Smooth muscle cell (in vitro differentiated cells): Measurements from ENCODE around the gene HELB. TPM values are rescaled to one million over a fixed set of nuclear protein-coding genes. Genes with fewer than 3 reads are reported as not detected.

Experiments used
- DNase-seq: peaks from one replicate; lab custom pipeline; 2025; ENCODE audit not compliant: unreplicated experiment; lab: John Stamatoyannopoulos, UW
- H2AFZ ChIP-seq: fragments of 200-600 bp; sonication (generic); 2 replicates; pipeline ENCODE4 v1.6.0; 2016; ENCODE audit warnings: antibody characterized with exemption, low read depth, mild to moderate bottlenecking
- H3F3A ChIP-seq: fragments of 200-600 bp; sonication (generic); 2 replicates; pipeline ENCODE4 v1.6.0; 2017; ENCODE audit warnings: antibody characterized with exemption, low read depth
- H3K27ac ChIP-seq: fragments of 200-600 bp; sonication (generic); 2 replicates; pipeline ENCODE4 v1.5.1; 2016; ENCODE audit warnings: low read depth, mild to moderate bottlenecking
- H3K27me3 ChIP-seq: fragments of 200-600 bp; sonication (generic); 2 replicates; pipeline ENCODE4 v1.6.1; 2016; ENCODE audit warnings: low read depth, mild to moderate bottlenecking
- H3K36me3 ChIP-seq: fragments of 200-600 bp; sonication (generic); 2 replicates; pipeline ENCODE4 v1.5.1; 2016; ENCODE audit warnings: low read depth
- H3K4me1 ChIP-seq: fragments of 200-600 bp; sonication (generic); 2 replicates; pipeline ENCODE4 v1.5.1; 2016; ENCODE audit warnings: low read depth
- H3K4me2 ChIP-seq: fragments of 200-600 bp; sonication (generic); 2 replicates; pipeline ENCODE4 v1.6.0; 2016; ENCODE audit warnings: mild to moderate bottlenecking
- H3K4me3 ChIP-seq: fragments of 200-600 bp; sonication (generic); 2 replicates; pipeline ENCODE4 v1.5.1; 2016; ENCODE audit warnings: mild to moderate bottlenecking
- H3K79me2 ChIP-seq: fragments of 200-600 bp; sonication (generic); 2 replicates; pipeline ENCODE4 v1.6.0; 2016; ENCODE audit warnings: low read depth, mild to moderate bottlenecking
- H3K9ac ChIP-seq: fragments of 200-600 bp; sonication (generic); 2 replicates; pipeline ENCODE4 v1.6.0; 2016; ENCODE audit warnings: low read depth
- H3K9me3 ChIP-seq: fragments of 200-600 bp; sonication (generic); replicated peaks from 2 replicates; pipeline ENCODE4 v1.5.1; 2016; ENCODE audit warnings: low read depth
- H4K20me1 ChIP-seq: fragments of 200-600 bp; sonication (generic); 2 replicates; pipeline ENCODE4 v1.6.0; 2016; ENCODE audit warnings: low read depth
- WGBS: methylation state at CpG from one replicate; pipeline ENCODE4 v1.1.7; 2016; ENCODE audit warnings: low lambda C conversion rate; 5-methylcytosine and 5-hydroxymethylcytosine counted together
- polyA plus RNA-seq: library from polyadenylated mRNA; unstranded; fragments of >200 nt; fragmentation: Nextera tagmentation; extraction: Ambion mirVana; gene quantifications from 2 replicates; pipeline ENCODE4 v1.2.1, GENCODE V29; 2016
- total RNA-seq: library from RNA; depleted of rRNA; stranded (reverse); fragments of >200 nt; gene quantifications from 2 replicates; pipeline ENCODE4 v1.2.3, GENCODE V29; 2014
- TF ChIP-seq, protein P1 (sequence below): fragments of 200-600 bp; sonication (generic); IDR thresholded peaks from 2 replicates; pipeline ENCODE4 v1.5.1; 2017; ENCODE audit warnings: borderline replicate concordance, mild to moderate bottlenecking, antibody characterized with exemption; ENCODE audit not compliant: insufficient read depth, poor library complexity, severe bottlenecking

HELB gene
- total RNA-seq = 4.8 and 5.7 TPM in 2 replicates
- polyA plus RNA-seq = 1.2 and 1.9 TPM in 2 replicates

DNA sequence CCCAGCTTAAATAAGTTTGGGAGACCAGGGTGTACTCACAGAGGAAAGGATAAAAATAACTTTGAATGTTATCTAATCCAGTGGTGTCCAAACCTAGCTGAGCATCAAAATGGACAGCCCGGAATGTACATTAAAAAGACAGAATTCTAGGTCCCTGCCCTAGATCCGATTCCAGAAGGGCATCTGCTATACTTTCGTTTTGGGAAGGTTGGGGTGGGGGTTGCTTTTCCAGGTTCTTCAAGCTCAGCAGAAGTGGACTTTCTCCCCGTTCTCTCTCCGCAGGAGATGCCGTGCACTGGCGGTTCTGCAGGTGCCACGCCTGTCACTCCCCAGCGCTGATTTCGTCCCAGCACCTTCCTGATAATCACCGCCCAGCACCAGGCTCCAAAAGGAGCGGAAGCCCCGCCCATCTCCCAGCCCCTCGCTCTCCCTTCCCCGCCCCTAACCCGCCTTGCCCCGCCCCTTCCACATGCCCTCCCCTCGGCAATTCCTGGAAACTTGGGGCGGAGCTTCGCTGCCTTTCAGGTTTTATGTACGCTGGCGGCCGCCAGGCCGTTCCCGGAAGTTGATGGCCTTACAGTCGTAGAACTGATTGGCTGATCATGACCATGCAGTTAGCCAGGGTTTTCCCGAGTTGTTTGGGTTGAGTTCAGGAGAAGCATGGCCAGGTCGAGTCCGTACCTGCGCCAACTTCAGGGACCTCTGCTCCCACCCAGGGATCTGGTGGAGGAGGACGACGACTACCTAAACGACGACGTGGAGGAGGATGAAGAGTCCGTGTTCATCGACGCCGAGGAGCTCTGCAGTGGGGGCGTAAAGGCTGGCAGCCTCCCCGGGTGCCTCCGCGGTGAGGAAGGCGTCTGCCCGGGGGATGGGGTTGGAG is at the start of gene HELB:
TSS of gene HELB (plus strand) at position 550 of the 883 bp plus-strand sequence. CDS start at position 661, 111 bp downstream.
- H3K4me3 ChIP-seq = peak within 1 kb of the TSS; percentile 89
- no peaks in the 10 kb centered on the region for H3K9me3 ChIP-seq
- DNase-seq = peak; percentile 89
- peak within 1 kb of the TSS; percentile 61 for H3K27ac ChIP-seq
- H3K9ac ChIP-seq = peak within 1 kb of the TSS; percentile 75
- peaks cover 16% of the 10 kb centered on the region for H3K27me3 ChIP-seq
- H3F3A ChIP-seq = no peaks in the 10 kb centered on the region
- peaks cover 14% of the 10 kb centered on the region for H3K4me1 ChIP-seq
- H2AFZ ChIP-seq = peak within 1 kb of the TSS; percentile 99
- no peaks in the 10 kb centered on the region for H4K20me1 ChIP-seq
- no peaks in the 10 kb centered on the region for H3K79me2 ChIP-seq
- H3K36me3 ChIP-seq = no peaks in the 10 kb centered on the region
- peak within 1 kb of the TSS; percentile 97 for H3K4me2 ChIP-seq
- TF ChIP-seq, protein P1, sequence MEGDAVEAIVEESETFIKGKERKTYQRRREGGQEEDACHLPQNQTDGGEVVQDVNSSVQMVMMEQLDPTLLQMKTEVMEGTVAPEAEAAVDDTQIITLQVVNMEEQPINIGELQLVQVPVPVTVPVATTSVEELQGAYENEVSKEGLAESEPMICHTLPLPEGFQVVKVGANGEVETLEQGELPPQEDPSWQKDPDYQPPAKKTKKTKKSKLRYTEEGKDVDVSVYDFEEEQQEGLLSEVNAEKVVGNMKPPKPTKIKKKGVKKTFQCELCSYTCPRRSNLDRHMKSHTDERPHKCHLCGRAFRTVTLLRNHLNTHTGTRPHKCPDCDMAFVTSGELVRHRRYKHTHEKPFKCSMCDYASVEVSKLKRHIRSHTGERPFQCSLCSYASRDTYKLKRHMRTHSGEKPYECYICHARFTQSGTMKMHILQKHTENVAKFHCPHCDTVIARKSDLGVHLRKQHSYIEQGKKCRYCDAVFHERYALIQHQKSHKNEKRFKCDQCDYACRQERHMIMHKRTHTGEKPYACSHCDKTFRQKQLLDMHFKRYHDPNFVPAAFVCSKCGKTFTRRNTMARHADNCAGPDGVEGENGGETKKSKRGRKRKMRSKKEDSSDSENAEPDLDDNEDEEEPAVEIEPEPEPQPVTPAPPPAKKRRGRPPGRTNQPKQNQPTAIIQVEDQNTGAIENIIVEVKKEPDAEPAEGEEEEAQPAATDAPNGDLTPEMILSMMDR = no peak
- 2% methylated on average over 44 of the region's 45 CpGs for WGBS

DNA sequence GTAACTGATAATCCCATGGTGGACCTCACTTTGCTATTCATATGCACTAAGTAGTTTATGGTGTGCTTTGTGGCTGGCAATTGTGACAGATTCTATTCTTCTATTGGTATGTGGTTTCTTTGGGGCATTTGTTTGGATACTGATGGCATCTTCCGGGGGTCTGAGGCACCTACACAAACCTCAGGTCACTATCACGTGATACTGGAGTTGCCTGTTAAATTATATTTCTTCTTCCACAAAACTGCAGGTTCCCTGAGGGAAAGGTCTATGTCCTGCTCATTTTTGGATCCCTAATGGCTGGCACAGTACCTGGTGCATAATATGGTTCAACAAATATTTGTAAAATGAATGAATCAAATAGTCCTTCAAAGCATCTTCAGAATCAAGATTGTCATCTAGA is 49.5 kb upstream of the HELB start:
- no peaks in the 10 kb centered on the region for H4K20me1 ChIP-seq
- no peak overlapping the region for H3K4me3 ChIP-seq
- DNase-seq = no peak
- H3K4me1 ChIP-seq = no peaks in the 10 kb centered on the region
- H3F3A ChIP-seq = no peaks in the 10 kb centered on the region
- H3K4me2 ChIP-seq = no peak overlapping the region
- H3K9me3 ChIP-seq = no peaks in the 10 kb centered on the region
- TF ChIP-seq, protein P1 = no peak
- no peak overlapping the region for H2AFZ ChIP-seq
- H3K9ac ChIP-seq = no peak overlapping the region
- no peak overlapping the region for H3K27ac ChIP-seq
- WGBS = 88% methylated on average over 2 of the region's 2 CpGs
- H3K27me3 ChIP-seq = peaks cover 10% of the 10 kb centered on the region
- no peaks in the 10 kb centered on the region for H3K79me2 ChIP-seq
- H3K36me3 ChIP-seq = no peaks in the 10 kb centered on the region

DNA sequence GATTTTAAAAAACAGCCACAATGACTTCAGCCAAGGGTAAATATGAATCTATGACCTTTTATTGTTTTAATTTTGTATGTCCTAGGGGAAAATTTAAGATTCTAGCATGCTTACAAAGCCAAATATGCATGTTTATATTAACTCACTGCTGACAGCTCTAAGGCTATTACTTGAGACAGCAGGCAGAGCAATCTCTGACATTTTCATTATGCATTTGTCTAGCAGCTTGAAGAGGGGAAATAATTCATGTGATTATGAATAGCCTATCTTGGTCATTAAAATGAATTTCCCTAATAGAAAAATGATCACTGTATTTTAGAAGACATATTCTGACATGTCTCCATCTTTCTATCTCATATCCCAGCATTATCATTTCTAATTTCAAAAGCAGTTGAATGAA is 46.6 kb upstream of the HELB start:
- no peak overlapping the region for H3K4me3 ChIP-seq
- H3K27ac ChIP-seq = no peak overlapping the region
- peaks cover 10% of the 10 kb centered on the region for H3K27me3 ChIP-seq
- no peaks in the 10 kb centered on the region for H3K79me2 ChIP-seq
- no peaks in the 10 kb centered on the region for H4K20me1 ChIP-seq
- H3K4me1 ChIP-seq = no peaks in the 10 kb centered on the region
- DNase-seq = no peak
- H3K4me2 ChIP-seq = no peak overlapping the region
- TF ChIP-seq, protein P1 = no peak
- H3K36me3 ChIP-seq = no peaks in the 10 kb centered on the region
- no peak overlapping the region for H3K9ac ChIP-seq
- no peaks in the 10 kb centered on the region for H3F3A ChIP-seq
- H2AFZ ChIP-seq = no peak overlapping the region
- no peaks in the 10 kb centered on the region for H3K9me3 ChIP-seq

- TF ChIP-seq, protein P1 = no peak
- no peaks in the 10 kb centered on the region for H3K9me3 ChIP-seq
- WGBS = 86% methylated on average over 3 of the region's 3 CpGs
- H3K79me2 ChIP-seq = no peaks in the 10 kb centered on the region
- H3K4me3 ChIP-seq = no peak overlapping the region
- no peaks in the 10 kb centered on the region for H3K4me1 ChIP-seq
- no peaks in the 10 kb centered on the region for H3F3A ChIP-seq
- H2AFZ ChIP-seq = no peak overlapping the region
- no peaks in the 10 kb centered on the region for H3K36me3 ChIP-seq
- no peak overlapping the region for H3K9ac ChIP-seq
- no peak overlapping the region for H3K27ac ChIP-seq
- no peak overlapping the region for H3K4me2 ChIP-seq
- H4K20me1 ChIP-seq = no peaks in the 10 kb centered on the region
- peaks cover 10% of the 10 kb centered on the region for H3K27me3 ChIP-seq
- no peak for DNase-seq
Measured at GRCh38 chr12:66258011-66258410, 44.3 kb upstream of the HELB start.
